Nephron progenitor cell (in vitro differentiated cells): ENCODE data around the gene SNRPD3.
A peak's percentile ranks its signal among the peaks of the same experiment; 100 is the strongest.

Source experiments
- DNase-seq: peaks from one replicate; pipeline ENCODE4 v3.0.0; 2021
- H3K27ac Mint-ChIP-seq: 2 replicates; pipeline ENCODE4 v1.8.0; 2021; ENCODE audit warnings: mild to moderate bottlenecking, moderate library complexity, mixed read lengths
- H3K27me3 Mint-ChIP-seq: 2 replicates; pipeline ENCODE4 v1.8.0; 2021; ENCODE audit warnings: mild to moderate bottlenecking, low read depth, mixed read lengths; ENCODE audit not compliant: poor library complexity
- H3K36me3 Mint-ChIP-seq: 2 replicates; pipeline ENCODE4 v1.8.0; 2021; ENCODE audit warnings: low read depth, mixed read lengths
- H3K4me1 Mint-ChIP-seq: 2 replicates; pipeline ENCODE4 v1.8.0; 2021; ENCODE audit warnings: mixed read lengths
- H3K4me3 Mint-ChIP-seq: 2 replicates; pipeline ENCODE4 v1.8.0; 2021; ENCODE audit warnings: mild to moderate bottlenecking, moderate library complexity, mixed read lengths
- H3K9me3 Mint-ChIP-seq: 2 replicates; pipeline ENCODE4 v1.8.0; 2021; ENCODE audit warnings: mild to moderate bottlenecking, moderate library complexity, mixed read lengths
- CTCF ChIP-seq: fragments of 200-600 bp; sonication (generic); IDR thresholded peaks from 2 replicates; pipeline ENCODE4 v1.5.0; 2021; ENCODE audit warnings: antibody characterized with exemption

SNRPD3 gene

GRCh38 chr22:24559471-24559870, 3.7 kb downstream of the SNRPD3 start:
- H3K4me3 Mint-ChIP-seq: no peak overlapping the region
- H3K9me3 Mint-ChIP-seq: no peaks in the 10 kb centered on the region
- H3K4me1 Mint-ChIP-seq: peaks cover 33% of the 10 kb centered on the region
- TF ChIP-seq CTCF: no peak
- no peaks in the 10 kb centered on the region for H3K27me3 Mint-ChIP-seq
- peaks cover 39% of the 10 kb centered on the region for H3K36me3 Mint-ChIP-seq
- no peak for DNase-seq
- H3K27ac Mint-ChIP-seq: no peak overlapping the region

GRCh38 chr22:24563246-24563645, 7.4 kb downstream of the SNRPD3 start:
- Mint-ChIP-seq H3K27ac (no peak overlapping the region), H3K4me1 (peaks cover 15% of the 10 kb centered on the region), H3K36me3 (peaks cover 37% of the 10 kb centered on the region), H3K27me3 (no peaks in the 10 kb centered on the region), H3K4me3 (no peak overlapping the region), H3K9me3 (no peaks in the 10 kb centered on the region)
- TF ChIP-seq CTCF: no peak
- DNase-seq: no peak

GRCh38 chr22:24564376-24565058, 8.7 kb downstream of the SNRPD3 start:
- no peak for TF ChIP-seq CTCF
- no peak overlapping the region for H3K4me3 Mint-ChIP-seq
- peaks cover 31% of the 10 kb centered on the region for H3K36me3 Mint-ChIP-seq
- H3K4me1 Mint-ChIP-seq: peaks cover 10% of the 10 kb centered on the region
- H3K9me3 Mint-ChIP-seq: no peaks in the 10 kb centered on the region
- no peak for DNase-seq
- H3K27ac Mint-ChIP-seq: peak overlapping the region; percentile 58
- no peaks in the 10 kb centered on the region for H3K27me3 Mint-ChIP-seq

- Mint-ChIP-seq H3K4me1 (peaks cover 10% of the 10 kb centered on the region), H3K27me3 (no peaks in the 10 kb centered on the region), H3K9me3 (no peaks in the 10 kb centered on the region), H3K27ac (no peak overlapping the region), H3K36me3 (peaks cover 37% of the 10 kb centered on the region), H3K4me3 (no peak overlapping the region)
- DNase-seq: no peak
- TF ChIP-seq CTCF: no peak
Measured at GRCh38 chr22:24565077-24565476, 9.3 kb downstream of the SNRPD3 start.

- H3K9me3 Mint-ChIP-seq: no peaks in the 10 kb centered on the region
- H3K4me1 Mint-ChIP-seq: peaks cover 10% of the 10 kb centered on the region
- H3K27ac Mint-ChIP-seq: peak overlapping the region; percentile 92
- peaks cover 3% of the 10 kb centered on the region for H3K27me3 Mint-ChIP-seq
- no peak overlapping the region for H3K4me3 Mint-ChIP-seq
- H3K36me3 Mint-ChIP-seq: peaks cover 44% of the 10 kb centered on the region
- no peak for TF ChIP-seq CTCF
- DNase-seq: no peak
Measured at GRCh38 chr22:24566899-24567511, 11.2 kb downstream of the SNRPD3 start.

- H3K4me1 Mint-ChIP-seq: peaks cover 10% of the 10 kb centered on the region
- no peak overlapping the region for H3K4me3 Mint-ChIP-seq
- no peak for DNase-seq
- H3K9me3 Mint-ChIP-seq: no peaks in the 10 kb centered on the region
- H3K27me3 Mint-ChIP-seq: peaks cover 3% of the 10 kb centered on the region
- H3K36me3 Mint-ChIP-seq: peaks cover 49% of the 10 kb centered on the region
- H3K27ac Mint-ChIP-seq: peak overlapping the region; percentile 19
- no peak for TF ChIP-seq CTCF
Measured at GRCh38 chr22:24567668-24568067, 11.9 kb downstream of the SNRPD3 start.
